B cell (primary cell): ENCODE results near the gene IQCB1. TPM values are rescaled to one million over a fixed set of nuclear protein-coding genes. Genes with fewer than 3 reads are reported as not detected.
"Not testable (repeated sequence)": the region's sequence is repeated elsewhere in the genome, so short reads cannot be mapped to it uniquely, and the experiment has no call there.

ENCODE experiments used
- ATAC-seq: fragments of 200-7000 bp; cut with Tn5 transposase; one replicate; pipeline ENCODE4 v1.10.0; 2021; ENCODE audit warnings: low read depth, mild to moderate bottlenecking, moderate number of reproducible peaks, moderate library complexity
- CTCF ChIA-PET: fragments of 350-600 bp; sonication (Branson Sonifier 250); formaldehyde crosslinking; loops from one replicate; lab custom pipeline; 2021; ENCODE audit warnings: antibody characterized with exemption, inconsistent platforms; lab: Charles Lee
- POLR2A ChIA-PET: fragments of 350-600 bp; sonication (Branson Sonifier 250); formaldehyde crosslinking; loops from one replicate; lab custom pipeline; 2021; ENCODE audit warnings: antibody characterized with exemption; lab: Charles Lee
- DNase-seq: peaks from one replicate; pipeline ENCODE4 v3.0.0; 2013
- H2AFZ ChIP-seq: 2 replicates; pipeline ENCODE4 v1.6.1; 2012; ENCODE audit warnings: mild to moderate bottlenecking, low read depth, low read length; ENCODE audit not compliant: insufficient read depth, poor library complexity, severe bottlenecking
- H3K27ac ChIP-seq, 2 donors: 1 replicate in 1 of 2; 2 replicates in 1 of 2; pipeline ENCODE4 v1.5.1; 2012 to 2013; ENCODE audit warnings: low read length in 2 of 2, mild to moderate bottlenecking in 2 of 2, moderate library complexity in 1 of 2
- H3K27me3 ChIP-seq, 4 experiments: fragments of 200-600 bp in 1 of 4; sonication (generic) in 1 of 4; replicated peaks in 1 of 4; 1 replicate in 2 of 4; 2 replicates in 2 of 4; pipeline versions ENCODE4 v1.6.1 to v1.7.0; 2013 to 2016; ENCODE audit warnings: low read length in 3 of 4, mild to moderate bottlenecking in 2 of 4, mixed read lengths in 1 of 4, moderate library complexity in 1 of 4; ENCODE audit not compliant: insufficient read depth in 4 of 4, control insufficient read depth in 3 of 4; ENCODE audit errors: control extremely low read depth in 1 of 4
- H3K36me3 ChIP-seq, 2 experiments: replicated peaks in 1 of 2; 1 replicate in 1 of 2; 2 replicates in 1 of 2; pipeline versions ENCODE4 v1.6.1 to v1.7.1; 2013; ENCODE audit warnings: low read length in 1 of 2; ENCODE audit not compliant: insufficient read depth in 2 of 2, control insufficient read depth in 1 of 2; ENCODE audit errors: control extremely low read depth in 1 of 2, extremely low read depth in 1 of 2
- H3K4me1 ChIP-seq, 2 donors: fragments of 200-600 bp in 1 of 2; sonication (generic) in 1 of 2; 1 replicate in 1 of 2; 2 replicates in 1 of 2; pipeline versions ENCODE4 v1.5.1 to v1.6.1; 2013 to 2017; ENCODE audit warnings: low read length in 2 of 2; ENCODE audit not compliant: control insufficient read depth in 2 of 2, insufficient read depth in 2 of 2
- H3K4me2 ChIP-seq: replicated peaks from 2 replicates; pipeline ENCODE3; 2012; ENCODE audit warnings: mild to moderate bottlenecking, low read depth, low read length; ENCODE audit not compliant: poor library complexity, severe bottlenecking
- H3K4me3 ChIP-seq, 5 experiments: fragments of 200-600 bp in 1 of 5; sonication (generic) in 1 of 5; 1 replicate in 3 of 5; 2 replicates in 2 of 5; pipeline versions ENCODE4 v1.5.1 to v1.7.0; 2011 to 2016; ENCODE audit warnings: low read length in 4 of 5, mild to moderate bottlenecking in 4 of 5, low read depth in 2 of 5, control low read depth in 1 of 5, moderate library complexity in 1 of 5; ENCODE audit not compliant: insufficient read depth in 1 of 5; ENCODE audit errors: control extremely low read depth in 1 of 5, extremely low read depth in 1 of 5
- H3K79me2 ChIP-seq: fragments of 200-600 bp; sonication (generic); one replicate; pipeline ENCODE4 v1.6.0; 2016; ENCODE audit warnings: low read length; ENCODE audit not compliant: control insufficient read depth, insufficient read depth
- H3K9ac ChIP-seq: fragments of 200-600 bp; sonication (generic); 2 replicates; pipeline ENCODE4 v1.6.1; 2017; ENCODE audit warnings: mild to moderate bottlenecking, low read length, moderate library complexity
- H3K9me3 ChIP-seq, 3 donors: one replicate each; pipeline versions ENCODE4 v1.6.1 to v1.7.1; 2013; ENCODE audit warnings: low read length in 2 of 3; ENCODE audit not compliant: control insufficient read depth in 2 of 3, insufficient read depth in 1 of 3; ENCODE audit errors: control extremely low read depth in 1 of 3
- H4K20me1 ChIP-seq: 2 replicates; pipeline ENCODE4 v1.6.0; 2012; ENCODE audit warnings: mild to moderate bottlenecking, low read length; ENCODE audit not compliant: insufficient read depth, control insufficient read depth, poor library complexity, severe bottlenecking
- H3K27ac Mint-ChIP-seq: one replicate; pipeline ENCODE4 v1.8.0; 2021; ENCODE audit warnings: mixed read lengths
- H3K27me3 Mint-ChIP-seq: one replicate; pipeline ENCODE4 v1.8.0; 2021; ENCODE audit warnings: mixed read lengths
- H3K4me1 Mint-ChIP-seq: one replicate; pipeline ENCODE4 v1.8.0; 2021; ENCODE audit warnings: mixed read lengths
- H3K4me3 Mint-ChIP-seq: one replicate; pipeline ENCODE4 v1.8.0; 2021; ENCODE audit warnings: mixed read lengths
- H3K9me3 Mint-ChIP-seq: one replicate; pipeline ENCODE4 v1.8.0; 2022; ENCODE audit warnings: mixed read lengths; ENCODE audit not compliant: insufficient read depth
- EZH2 ChIP-seq: IDR thresholded peaks from 2 replicates; pipeline ENCODE4 v1.6.1; 2012; ENCODE audit warnings: borderline replicate concordance, low read depth, mild to moderate bottlenecking, moderate library complexity, low read length; ENCODE audit not compliant: insufficient read depth, poor library complexity, severe bottlenecking
- WGBS: methylation state at CpG from one replicate; pipeline ENCODE4 v1.1.5; 2013; ENCODE audit warnings: missing lambda C conversion rate; ENCODE audit not compliant: insufficient coverage; 5-methylcytosine and 5-hydroxymethylcytosine counted together
- intact Hi-C: fragments of 100-400 bp; cut with micrococcal nuclease; formaldehyde crosslinking; loops from one replicate; pipeline ENCODE4 v1.10.0; 2022
- polyA plus RNA-seq: library from polyadenylated mRNA; depleted of rRNA; stranded (reverse); fragments of >200 nt; gene quantifications from 2 replicates; pipeline ENCODE4 v1.2.3, GENCODE V29; 2012
- total RNA-seq, 2 donors: library from RNA; stranded (reverse); fragments of 120-200 nt in 1 of 2; gene quantifications; 1 replicate in 1 of 2; 2 replicates in 1 of 2; pipeline versions ENCODE4 v1.2.3 to v1.2.4, GENCODE V29; 2013 to 2022
- TF ChIP-seq, protein P1 (sequence below): fragments of 200-600 bp; IDR thresholded peaks from one replicate; pipeline ENCODE4 v1.8.0; 2022; ENCODE audit warnings: antibody characterized with exemption, mild to moderate bottlenecking

IQCB1 gene
- total and polyA plus RNA-seq, 2 donors (not counting 1 experiment from before 2014, with no cell fraction given), result 32.0 to 54.6 TPM

DNA sequence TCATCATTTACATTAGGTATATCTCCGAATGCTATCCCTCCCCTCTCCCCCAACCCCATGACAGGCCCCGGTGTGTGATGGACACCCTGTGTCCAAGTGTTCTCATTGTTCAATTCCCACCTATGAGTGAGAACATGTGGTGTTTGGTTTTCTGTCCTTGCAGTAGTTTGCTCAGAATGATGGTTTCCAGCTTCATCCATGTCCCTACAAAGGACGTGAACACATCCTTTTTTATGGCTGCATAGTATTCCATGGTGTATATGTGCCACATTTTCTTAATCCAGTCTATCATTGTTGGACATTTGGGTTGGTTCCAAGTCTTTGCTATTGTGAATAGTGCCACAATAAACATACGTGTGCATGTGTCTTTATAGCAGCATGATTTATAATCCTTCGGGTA lies 22.9 kb upstream of the IQCB1 start:
- H3K27me3 ChIP-seq, H3K4me2 ChIP-seq, H3K4me1 ChIP-seq, H3K27ac ChIP-seq, H3K9me3 Mint-ChIP-seq, intact Hi-C loops, POLR2A ChIA-PET, H3K9ac ChIP-seq, H2AFZ ChIP-seq, H3K27me3 Mint-ChIP-seq, H3K4me3 Mint-ChIP-seq, ATAC-seq, H3K9me3 ChIP-seq, H3K4me3 ChIP-seq, DNase-seq, H3K27ac Mint-ChIP-seq: not testable (repeated sequence)
- Histone ChIP-seq H3K36me3 (peaks cover 1 to 45% of the 10 kb centered on the region in 2 experiments), H4K20me1 (peaks cover 18% of the 10 kb centered on the region), H3K79me2 (peaks cover 67% of the 10 kb centered on the region)
- peaks cover 38% of the 10 kb centered on the region for H3K4me1 Mint-ChIP-seq
- CTCF ChIA-PET, result interaction anchor here (0.7 kb wide), 1 partner anchor 314 kb away, joined by 3 read pairs; no protein-coding TSS in a partner anchor
- no CpG with 5 or more reads among the region's 5 CpGs for WGBS

DNA sequence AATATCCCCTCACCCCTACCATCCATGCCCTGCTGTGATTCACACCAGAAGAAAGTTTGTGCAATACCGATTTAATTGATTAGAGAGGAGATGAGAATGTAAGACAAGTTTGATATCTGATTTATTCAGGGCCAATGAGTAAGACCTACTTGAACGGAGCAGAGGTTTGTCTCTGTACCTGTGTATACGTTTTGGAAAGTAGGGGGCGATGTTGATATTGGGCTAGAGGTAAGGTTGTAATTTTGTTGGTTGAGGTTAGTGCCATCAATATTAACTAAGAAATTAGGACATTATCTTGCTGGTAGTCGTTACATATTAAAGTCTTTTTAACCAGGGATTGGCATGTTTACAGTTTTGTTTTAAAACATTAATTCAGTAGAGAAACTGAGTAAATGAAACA lies 20.7 kb upstream of the IQCB1 start:
- Histone ChIP-seq H3K79me2 (peaks cover 85% of the 10 kb centered on the region), H3K9ac (no peak overlapping the region), H3K27ac (no peak overlapping the region), H3K4me2 (no peak overlapping the region), H3K4me1 (no peaks in the 10 kb centered on the region), H3K36me3 (peaks cover 3 to 56% of the 10 kb centered on the region in 2 experiments), H4K20me1 (peaks cover 33% of the 10 kb centered on the region), H3K4me3 (no peak overlapping the region), H3K9me3 (peaks cover 0 to 3% (median 0%) of the 10 kb centered on the region in 3 donors), H2AFZ (no peak overlapping the region), H3K27me3 (no peaks in the 10 kb centered on the region)
- no peak for TF ChIP-seq EZH2
- TF ChIP-seq, protein P1, sequence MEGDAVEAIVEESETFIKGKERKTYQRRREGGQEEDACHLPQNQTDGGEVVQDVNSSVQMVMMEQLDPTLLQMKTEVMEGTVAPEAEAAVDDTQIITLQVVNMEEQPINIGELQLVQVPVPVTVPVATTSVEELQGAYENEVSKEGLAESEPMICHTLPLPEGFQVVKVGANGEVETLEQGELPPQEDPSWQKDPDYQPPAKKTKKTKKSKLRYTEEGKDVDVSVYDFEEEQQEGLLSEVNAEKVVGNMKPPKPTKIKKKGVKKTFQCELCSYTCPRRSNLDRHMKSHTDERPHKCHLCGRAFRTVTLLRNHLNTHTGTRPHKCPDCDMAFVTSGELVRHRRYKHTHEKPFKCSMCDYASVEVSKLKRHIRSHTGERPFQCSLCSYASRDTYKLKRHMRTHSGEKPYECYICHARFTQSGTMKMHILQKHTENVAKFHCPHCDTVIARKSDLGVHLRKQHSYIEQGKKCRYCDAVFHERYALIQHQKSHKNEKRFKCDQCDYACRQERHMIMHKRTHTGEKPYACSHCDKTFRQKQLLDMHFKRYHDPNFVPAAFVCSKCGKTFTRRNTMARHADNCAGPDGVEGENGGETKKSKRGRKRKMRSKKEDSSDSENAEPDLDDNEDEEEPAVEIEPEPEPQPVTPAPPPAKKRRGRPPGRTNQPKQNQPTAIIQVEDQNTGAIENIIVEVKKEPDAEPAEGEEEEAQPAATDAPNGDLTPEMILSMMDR, result peak; percentile 33
- Mint-ChIP-seq H3K4me1 (peaks cover 35% of the 10 kb centered on the region), H3K27me3 (no peaks in the 10 kb centered on the region), H3K4me3 (no peak overlapping the region), H3K27ac (peak overlapping the region; percentile 73), H3K9me3 (no peaks in the 10 kb centered on the region)
- DNase-seq (peak; percentile 19), ATAC-seq (no peak)
- WGBS, result 86% methylated on average over 1 of the region's 5 CpGs
- POLR2A ChIA-PET, result no interaction called here
- CTCF ChIA-PET, result no interaction called here
- intact Hi-C loops, result no loop called here
